ENCODE measurements around the gene TRERF1.

Gene TRERF1

DNA sequence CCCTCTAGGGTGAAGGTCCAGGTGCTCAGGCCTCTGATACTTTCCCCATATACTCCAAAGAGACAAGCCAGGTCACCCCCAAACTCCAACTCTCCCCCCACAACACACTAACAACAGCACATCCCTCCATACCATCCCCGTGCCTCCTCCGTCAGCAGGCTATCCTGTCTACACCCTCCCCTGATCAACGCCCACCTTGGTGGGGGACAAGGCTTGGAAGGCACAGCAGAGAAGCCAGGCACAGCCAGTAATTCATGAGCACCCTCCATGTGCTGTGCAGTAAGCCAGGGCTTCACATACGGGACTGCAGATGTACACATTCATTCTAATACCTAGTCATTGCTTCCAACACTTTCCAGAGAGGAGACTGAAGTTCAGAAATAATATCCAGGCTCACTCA is 57.6 kb downstream of the TRERF1 start:
- DNase-seq = peak; percentile 7

DNA sequence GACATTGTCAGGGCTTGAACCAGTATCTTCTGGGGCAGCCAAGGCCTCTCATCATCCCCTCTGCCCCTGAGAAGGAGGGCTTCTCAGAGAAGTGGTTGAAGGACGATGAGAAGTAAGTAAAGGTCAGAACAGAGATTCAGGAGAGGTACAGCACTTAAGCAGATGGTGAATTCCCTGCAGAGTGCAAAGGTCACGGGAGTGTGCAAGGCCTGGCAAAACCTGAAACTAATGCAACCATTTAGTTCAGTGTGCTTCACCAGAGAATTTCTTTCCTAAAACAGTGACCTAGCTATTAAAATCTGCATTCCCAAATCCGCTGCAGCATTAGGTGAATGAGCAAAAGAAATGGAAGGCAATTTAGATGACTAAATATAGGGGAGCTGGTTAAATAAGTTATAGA is 58.4 kb downstream of the TRERF1 start:
- DNase-seq = no peak

DNA sequence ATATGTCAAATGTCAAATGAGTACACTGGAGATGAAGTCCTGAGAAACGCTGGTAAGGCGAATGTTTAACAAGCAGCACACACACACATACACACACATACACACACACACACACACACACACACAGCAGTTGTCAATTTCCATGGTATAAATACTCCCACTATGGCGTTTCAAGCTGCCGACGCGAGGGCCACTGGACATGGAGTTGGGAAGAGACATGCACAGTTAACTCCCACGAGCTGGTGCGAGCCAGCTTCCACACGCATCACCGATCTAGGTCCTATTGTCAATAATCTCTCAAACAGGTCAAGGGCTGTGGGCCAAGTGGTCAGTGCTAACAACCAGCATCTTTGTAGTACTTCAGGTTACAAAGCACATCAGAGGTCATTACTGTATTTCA is 58.9 kb downstream of the TRERF1 start:
- DNase-seq = peak; percentile 30

DNA sequence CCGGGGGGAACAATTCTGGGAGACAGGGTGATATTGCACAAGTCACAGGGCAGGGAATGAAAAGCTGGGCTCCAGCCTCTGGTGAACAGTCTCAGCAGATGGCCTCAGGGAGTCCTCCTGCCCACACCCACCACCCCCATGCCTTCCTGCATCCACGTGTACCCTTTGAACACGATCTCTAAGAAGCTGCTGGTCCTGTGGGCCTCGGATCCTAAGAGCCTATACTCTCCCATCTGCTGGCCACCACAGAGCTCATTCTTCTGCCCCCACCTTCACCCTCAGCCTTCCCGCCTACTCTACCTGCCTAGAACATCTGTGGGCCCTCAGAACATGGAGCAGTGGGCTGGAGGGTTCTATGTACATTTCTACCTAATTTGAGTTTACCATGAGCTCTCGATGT is 60.3 kb downstream of the TRERF1 start:
- peak; percentile 22 for DNase-seq

DNA sequence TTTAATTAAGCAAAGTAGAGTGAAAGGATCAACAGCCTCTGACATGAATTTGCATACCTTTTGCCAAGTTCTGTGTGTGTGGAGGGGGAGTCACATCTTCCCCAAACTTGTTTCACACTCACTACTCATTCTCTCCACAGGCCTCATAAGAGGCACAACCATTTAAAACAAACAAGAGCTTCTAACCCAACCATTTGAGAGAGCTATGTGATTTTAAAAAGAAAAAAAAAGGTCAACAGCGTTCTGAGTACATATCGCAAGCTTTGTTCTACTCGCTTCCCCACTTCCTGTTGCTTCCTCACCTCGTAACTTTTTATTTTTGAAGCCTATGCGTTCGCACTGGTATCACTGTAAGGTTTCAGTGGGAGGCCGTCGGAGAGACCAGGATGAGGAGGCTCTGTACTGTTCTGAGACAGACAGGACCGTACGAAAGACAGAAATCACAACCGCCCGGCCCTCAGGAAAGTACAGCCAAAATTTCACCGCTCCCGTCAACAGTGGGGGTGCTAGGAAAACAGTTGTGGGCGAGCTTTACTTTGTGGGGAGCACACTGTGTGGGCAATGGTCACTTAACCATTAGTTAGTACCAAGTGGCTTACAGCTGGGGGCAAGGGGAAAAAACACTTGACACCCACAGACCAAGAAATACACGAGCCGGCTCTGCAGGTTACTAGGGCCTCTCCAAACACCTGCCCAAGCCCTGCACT is 61.3 kb downstream of the TRERF1 start:
- peak; percentile 20 for DNase-seq

DNA sequence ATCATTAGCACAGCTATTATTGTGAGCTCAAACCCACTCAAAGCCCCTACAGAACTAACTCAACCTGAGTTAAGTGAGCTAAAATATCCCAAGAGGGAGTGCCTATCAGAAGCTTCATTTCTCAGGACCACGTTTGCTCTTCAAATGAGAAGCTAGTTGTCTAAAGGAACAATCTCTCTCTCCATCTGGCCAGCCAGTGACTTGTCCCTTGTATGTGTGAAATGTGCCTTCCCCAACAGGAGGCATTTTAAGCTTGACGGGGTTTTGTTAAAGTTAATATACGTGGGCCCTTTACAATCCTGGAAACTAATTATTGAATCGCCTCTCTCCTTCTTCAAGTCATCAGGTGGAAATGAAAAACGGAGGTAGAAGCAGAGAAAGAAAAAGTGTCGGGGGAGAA is 62.0 kb downstream of the TRERF1 start:
- no peak for DNase-seq

DNA sequence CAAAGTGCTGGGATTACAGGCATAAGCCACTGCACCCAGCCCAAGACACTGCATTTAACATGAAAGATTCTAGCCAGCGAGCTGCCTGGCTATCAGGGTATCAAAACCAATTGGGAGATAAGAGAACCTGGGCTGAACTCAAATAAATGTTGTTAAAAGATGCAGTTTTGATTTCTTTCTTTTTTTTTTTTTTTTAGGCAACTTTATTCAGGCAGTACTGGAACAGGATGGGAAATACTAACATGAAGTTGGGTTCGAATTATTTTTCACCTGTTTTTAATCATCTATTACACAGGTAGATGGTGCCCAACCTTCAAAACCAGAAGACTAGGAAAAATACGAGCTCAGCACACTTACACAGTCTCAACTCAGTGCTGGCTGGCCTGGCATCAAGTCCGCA is 63.7 kb downstream of the TRERF1 start:
- DNase-seq = no peak

DNA sequence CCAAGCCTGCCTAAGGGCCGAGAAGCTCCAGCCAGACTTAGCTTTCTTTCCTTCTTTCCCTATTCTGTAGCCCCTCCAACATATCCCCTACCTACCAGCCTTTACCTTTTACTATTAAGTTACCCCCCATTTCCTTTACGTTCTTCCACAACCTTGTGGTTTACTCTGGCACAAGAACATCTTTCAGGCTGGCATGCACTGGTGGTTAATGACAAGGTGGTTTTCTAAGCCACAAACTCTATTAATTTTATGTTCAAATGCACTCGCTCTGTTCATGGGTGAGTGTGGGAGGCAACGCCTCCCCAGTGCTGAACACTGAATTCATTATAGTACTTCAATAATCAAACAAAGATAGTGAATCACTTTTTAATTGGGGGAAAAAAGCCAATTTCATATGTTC is 64.4 kb downstream of the TRERF1 start:
- no peak for DNase-seq

DNA sequence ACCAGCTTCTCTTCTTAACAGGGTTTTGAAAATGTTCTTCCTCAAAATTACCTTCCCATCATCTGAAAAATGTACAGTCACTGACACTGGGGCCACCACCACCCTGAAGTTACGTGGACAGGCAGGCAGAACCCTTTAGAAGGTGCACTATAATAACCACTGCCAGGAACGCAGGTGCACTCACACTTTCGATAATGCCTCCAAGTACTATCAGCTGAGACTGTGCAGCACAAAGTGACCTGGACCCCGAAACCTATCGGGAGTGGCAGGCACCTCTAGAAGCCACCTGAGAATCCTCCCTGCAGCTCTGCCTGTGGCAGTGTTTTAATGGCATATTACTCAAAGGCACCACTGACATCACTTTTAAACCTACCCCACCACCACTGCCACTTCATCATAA is 66.4 kb downstream of the TRERF1 start:
- DNase-seq = no peak

DNA sequence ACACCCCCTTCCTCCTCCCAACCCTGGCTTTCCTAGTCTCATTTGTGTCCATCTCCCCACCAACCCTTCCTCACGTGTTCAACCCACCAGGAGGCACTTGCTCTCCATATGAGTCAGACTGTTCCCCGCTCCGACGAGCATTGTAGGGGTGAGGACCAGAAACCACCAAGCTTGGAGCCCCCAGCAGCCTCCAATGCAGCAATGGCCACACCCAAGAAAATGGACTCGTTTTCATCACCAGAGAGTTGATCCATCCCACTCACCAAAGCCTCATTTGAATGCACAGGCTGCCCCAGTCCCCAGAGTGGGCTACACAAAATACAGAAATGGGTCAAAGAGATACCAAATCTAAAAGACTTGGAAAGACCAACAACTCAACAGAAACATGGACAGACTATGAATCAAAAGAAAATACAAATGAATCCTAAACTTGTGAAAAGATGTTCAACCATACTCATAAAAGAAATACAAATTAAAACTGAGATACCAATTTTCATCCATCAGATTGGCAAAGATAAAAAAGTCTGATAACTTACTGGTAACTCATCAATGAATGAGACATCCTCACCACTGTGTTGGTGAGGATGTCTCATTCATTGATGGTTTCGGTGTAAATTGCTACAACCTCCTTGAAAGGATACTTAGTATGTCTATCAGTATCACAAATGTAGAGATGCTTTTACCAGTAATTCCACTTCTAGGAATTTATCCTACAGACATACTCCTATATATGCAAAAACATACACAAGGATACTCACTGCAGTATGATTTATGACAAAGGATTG is 68.1 kb downstream of the TRERF1 start:
- no peak for DNase-seq

DNA sequence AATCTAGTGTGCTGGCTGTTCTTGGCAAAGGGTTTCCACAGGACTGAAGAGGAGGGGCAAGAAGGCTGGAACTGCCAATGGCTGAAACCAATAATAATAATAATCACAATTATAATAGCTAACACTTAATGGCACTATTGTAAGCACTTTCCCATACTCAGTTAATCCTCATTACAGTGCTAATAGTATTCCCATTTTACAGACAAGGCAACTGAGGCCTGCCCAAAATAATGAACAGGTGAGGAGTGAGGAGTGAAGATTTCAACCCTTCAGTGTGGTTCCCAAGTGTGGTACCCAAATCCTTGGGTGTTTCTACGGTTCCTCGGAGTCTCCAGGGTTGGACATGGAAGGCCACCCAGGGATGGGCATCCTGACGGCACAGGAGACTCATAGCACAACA is 69.9 kb downstream of the TRERF1 start:
- DNase-seq = no peak

DNA sequence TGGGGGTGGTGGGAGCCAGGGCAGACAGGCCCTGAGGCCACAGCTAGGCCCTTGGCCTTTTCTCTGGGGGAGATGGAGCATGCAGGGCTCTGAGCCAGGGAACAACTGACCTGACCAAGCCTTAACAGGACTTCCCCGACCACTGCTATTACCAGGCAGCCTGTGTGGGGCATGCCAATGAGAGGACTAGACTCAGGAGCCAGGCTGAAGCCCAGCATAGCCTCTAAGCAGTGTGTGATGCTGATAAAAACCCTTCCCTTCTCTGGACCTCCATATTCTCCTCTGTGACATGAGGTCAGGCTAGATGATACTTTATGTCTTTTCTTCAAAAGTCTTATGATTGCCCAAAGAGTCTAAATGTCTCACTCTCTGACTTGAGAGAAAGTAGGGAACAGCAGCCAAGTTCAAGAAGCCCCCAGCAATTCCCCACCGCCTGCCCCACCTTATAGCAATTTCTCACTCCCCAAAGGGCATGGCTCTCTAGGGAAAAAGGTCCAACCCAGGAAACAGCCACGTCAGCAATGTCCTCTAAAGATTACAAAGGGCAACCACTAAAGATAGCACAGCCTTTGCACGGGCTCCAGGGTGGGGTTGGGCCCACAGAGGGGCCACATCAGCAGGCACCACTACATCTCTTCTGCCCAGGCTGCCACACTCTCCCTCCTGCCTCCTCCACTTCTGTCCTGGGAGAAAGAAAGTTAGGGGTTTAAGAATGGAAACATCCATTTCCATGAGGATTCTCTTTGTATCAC is 71.3 kb downstream of the TRERF1 start:
- DNase-seq = no peak

DNA sequence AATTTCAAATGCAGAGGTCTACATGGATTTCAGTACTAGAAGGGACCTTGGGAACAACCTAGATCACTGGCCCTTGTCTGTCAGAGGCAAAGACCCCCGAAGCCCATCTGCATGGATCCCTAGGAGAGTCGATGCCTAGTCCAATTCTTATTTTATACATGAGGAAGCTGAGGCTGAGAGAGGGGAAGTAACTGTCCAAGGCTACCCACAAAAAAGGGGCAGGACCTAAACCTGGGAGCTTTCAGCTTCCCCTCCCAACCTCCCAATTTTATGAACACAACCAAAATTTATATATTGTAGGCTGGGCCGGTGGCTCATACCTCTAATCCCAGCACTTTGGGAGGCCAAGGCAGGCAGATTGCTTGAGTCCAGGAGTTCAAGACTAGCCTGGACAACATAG is 73.2 kb downstream of the TRERF1 start:
- peak; percentile 17 for DNase-seq

DNA sequence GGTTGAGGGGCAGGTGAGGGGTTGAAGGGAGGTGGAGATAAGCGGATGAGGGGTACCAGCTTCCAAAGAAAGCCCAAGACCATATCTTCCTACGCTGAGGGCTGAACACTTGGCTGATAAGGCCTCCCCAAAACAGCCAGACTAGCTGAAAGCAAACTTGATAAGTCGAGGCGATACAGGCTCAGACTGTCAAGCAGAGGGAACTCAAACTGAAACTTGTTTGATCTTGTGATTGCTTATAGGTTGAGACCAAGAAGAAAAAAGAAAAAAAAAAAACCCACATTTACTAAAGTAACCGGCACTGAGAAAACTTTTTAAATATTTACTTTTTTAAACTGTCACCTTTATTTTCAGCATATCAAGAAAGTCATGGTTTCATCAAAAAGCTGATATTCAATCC is 73.6 kb downstream of the TRERF1 start:
- no peak for DNase-seq

DNA sequence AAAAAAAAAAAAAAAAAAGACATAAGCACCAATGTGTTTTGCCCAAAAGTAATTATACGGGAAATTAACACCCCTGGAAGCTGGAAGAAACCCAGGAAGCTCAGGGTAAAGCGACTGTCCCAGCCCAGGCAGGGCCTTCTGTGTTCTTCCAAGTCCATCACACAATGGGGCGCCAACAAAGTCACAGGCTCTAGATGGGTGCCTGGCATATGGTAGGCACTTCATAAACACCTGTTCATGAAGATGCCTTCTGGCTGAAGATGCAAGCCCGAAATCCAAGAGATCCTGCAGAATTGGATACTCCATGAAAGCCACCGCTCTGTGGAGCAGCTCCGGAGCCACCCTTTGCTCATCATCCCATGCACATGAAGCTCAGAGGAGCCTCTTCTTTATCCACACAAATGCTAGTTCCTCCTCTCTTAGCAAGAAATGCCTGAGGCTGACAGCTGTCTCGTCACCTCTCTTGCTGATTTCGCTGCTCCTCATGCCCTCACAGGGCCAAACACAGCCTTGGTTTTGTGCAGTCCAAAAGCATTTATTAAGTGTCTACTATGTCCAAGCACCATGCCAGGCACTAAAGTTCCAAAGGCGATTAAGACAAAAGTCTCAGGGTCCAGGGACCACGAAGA is 76.6 kb downstream of the TRERF1 start:
- peak; percentile 35 for DNase-seq

DNA sequence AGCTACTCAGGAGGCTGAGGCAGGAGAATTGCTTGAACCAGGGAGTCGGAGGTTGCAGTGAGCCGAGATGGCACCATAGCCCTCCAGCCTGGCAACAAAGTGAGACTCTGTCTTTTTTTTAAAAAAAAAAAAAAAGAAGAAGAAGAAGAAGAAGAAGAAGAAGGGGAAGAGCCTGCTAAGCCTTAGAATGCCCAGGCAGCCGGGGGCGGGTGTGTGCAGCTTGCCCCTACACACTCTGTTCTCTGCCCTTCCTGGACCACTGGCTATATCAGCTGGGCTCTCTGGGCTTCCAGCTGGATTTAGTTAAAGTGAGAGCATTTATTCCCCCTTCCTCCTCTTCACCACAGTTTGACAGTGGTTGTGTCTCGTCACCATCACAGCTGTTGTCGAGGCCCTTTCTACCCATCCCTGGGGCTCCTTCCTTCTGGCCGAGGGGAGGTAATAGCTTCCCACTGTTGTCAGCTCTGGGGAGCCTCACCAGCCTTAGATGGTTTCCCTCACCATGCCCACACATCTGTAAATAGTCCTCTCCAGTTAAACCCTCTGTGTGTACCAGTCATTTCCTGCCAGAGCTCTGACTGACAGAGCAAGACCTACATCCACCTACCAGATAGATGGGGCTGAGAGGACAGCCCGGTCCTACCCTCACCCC is 77.6 kb downstream of the TRERF1 start:
- DNase-seq = peak; percentile 12

DNA sequence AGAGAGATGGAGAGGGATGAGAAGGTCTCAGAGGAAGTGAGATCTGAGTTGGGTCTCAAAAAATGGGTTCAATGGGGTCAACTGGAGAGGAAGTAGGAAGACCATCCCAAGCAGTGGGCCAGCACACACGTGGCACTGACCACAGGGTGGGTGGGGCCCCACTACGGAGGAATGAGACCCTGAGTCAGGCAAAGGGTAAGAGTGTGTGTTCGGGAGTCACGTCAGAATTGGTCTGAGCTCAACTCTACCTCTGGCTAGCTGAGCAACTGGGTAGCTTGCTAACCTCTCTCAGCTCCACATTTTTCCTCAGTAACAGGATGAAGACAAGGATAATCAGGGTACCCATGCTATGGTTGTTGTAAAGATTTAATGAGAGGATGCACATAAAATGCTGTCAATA is 79.0 kb downstream of the TRERF1 start:
- DNase-seq = no peak

DNA sequence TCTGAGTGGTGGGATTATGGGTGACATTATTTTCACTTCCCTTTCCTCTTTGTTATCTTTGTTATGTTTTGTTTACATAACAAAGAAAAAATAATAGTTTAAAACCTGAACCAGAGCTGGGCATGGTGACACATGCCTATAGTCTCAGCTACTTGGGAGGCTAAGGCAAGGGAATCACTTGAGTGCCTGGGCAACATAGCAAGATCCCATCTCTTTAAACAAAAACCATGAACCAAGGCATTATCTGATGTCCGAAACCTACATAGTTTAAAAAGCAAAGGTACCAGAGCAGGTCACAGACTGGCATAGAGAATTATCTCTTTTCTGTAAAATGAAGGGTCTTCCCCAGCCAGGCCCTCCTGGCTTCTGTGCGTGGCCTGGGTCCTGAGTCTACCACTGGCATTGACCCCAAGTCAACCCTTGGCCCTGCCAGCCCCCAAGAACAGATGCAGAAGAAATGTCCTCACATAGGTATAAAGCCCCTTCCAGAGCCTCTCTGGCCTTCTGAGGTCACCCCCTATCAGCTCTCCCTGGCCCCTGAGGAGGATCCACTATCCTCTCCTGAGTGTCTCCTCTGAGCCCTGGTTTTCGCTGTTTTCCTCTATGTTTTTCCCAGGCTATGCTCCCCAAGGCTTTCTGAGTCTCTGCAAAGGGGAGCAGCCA is 81.3 kb downstream of the TRERF1 start:
- peak; percentile 24 for DNase-seq

DNA sequence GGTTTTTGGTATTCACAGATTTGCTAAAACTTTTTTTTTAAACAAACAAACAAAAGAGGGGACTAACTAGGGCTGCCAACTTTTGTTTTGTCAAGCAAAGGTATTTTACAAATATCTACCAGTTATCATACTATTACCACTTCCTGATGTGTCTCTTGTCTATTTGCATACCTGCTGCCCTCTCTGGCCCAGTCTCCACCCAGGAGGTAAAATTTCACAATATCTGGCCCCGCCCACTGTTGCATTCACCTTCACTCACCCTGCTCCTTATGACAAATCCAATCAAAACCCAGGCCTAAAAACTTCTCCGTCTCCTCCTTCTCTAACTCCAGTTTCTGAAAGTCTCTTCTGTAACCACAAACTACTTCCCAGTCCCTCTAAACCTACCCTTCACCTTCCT is 82.2 kb downstream of the TRERF1 start:
- DNase-seq = no peak

DNA sequence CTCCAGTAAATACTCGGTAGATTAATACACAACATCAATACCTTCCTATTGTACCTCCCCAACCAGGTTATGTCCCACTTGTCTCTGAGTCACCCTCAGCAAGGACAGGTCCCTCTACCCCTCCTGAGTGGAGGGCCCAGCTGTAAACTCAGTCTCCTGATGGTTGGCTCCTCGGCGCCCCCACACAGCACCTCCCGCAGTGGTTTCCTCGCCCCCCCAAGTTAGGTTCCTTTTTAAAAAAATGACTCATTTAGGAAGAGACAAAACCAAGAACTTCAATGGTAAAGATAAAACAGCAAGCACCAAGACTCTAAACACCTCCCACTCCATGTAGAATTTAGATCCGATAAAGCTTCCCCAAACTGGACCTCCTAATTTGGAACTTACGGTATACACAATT is 83.5 kb downstream of the TRERF1 start:
- no peak for DNase-seq

DNA sequence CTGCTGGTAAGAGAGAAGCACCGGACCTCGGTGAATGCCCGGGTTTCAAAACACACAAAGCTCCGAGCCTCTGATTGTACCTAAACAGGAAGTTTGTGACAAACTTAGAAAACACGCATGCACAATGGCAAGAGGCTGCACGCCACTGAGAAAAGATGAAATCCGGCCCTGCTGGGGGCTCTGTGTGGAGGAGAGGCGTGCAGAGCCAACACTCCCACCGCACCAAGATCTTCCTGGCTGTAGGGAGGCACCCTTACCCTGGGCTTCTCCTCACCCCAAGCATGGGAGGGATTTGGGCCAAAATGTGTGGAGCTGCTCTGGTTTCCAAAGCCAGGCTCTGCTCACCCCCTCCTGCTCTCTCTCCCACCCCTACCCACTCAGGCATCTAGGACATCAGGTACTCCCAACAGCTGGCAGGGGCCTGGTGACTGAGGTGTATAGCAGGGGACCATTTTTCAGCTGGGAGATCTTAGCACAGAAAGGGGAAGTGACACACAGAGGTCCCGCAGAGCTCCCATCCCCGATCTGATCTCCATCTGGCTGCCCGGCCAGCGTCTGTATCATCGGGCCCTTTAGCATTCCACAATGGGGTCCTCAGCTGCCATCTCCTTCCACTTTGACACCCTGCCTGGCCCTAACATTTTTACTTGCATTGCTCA is 84.2 kb downstream of the TRERF1 start:
- peak; percentile 26 for DNase-seq

DNA sequence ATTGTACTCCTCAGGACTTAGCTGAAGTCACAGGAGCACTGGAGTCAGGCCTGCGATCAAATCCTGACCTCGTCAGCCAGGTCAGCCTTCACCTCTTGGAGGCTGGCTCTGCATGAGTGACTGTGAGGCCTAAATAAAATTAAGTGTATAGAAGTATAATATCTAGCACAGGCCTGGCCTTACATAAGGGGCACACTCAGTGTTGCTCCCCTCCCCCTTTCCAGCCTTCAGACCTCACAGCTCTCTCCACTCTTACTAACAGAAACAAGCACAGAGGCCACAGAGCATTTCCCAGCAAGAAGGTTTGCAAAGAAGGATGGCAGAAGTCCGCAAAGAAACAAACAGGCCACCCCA is 84.8 kb downstream of the TRERF1 start:
- no peak for DNase-seq

Measured in right forelimb (tissue), 1 donor.